HCEC 1CT (cell line): ENCODE data around the gene ALPK3.

Experiments used
- DNase-seq: peaks from one replicate; pipeline ENCODE4 v3.0.0-alpha.2; 2017

Gene ALPK3

GRCh38 chr15:84798436-84798946, 18.7 kb upstream of the ALPK3 start:
- no peak for DNase-seq

GRCh38 chr15:84799511-84800187, 17.5 kb upstream of the ALPK3 start:
- DNase-seq, result no peak

- no peak for DNase-seq
Measured at GRCh38 chr15:84800365-84800806, 16.8 kb upstream of the ALPK3 start.

GRCh38 chr15:84804005-84804900, 12.9 kb upstream of the ALPK3 start:
- DNase-seq, result no peak

GRCh38 chr15:84805221-84805620, 11.9 kb upstream of the ALPK3 start:
- no peak for DNase-seq

GRCh38 chr15:84807228-84807627, 9.9 kb upstream of the ALPK3 start:
- DNase-seq, result no peak

GRCh38 chr15:84810073-84810840, 6.9 kb upstream of the ALPK3 start:
- DNase-seq, result peak; percentile 2

- no peak for DNase-seq
Measured at GRCh38 chr15:84811151-84811550, 6.0 kb upstream of the ALPK3 start.

GRCh38 chr15:84811828-84812227, 5.3 kb upstream of the ALPK3 start:
- DNase-seq, result no peak

- DNase-seq, result no peak
Measured at GRCh38 chr15:84812842-84813241, 4.3 kb upstream of the ALPK3 start.

GRCh38 chr15:84813435-84813834, 3.7 kb upstream of the ALPK3 start:
- no peak for DNase-seq

GRCh38 chr15:84813931-84814330, 3.2 kb upstream of the ALPK3 start:
- no peak for DNase-seq

GRCh38 chr15:84814916-84815315, 2.2 kb upstream of the ALPK3 start:
- no peak for DNase-seq

GRCh38 chr15:84817466-84818081, 418 bp downstream of the ALPK3 start:
- no peak for DNase-seq

- peak; percentile 1 for DNase-seq
Measured at GRCh38 chr15:84818261-84819131, 1.3 kb downstream of the ALPK3 start.

- no peak for DNase-seq
Measured at GRCh38 chr15:84819291-84819768, 2.2 kb downstream of the ALPK3 start.

GRCh38 chr15:84819791-84820190, 2.6 kb downstream of the ALPK3 start:
- DNase-seq, result no peak

- DNase-seq, result no peak
Measured at GRCh38 chr15:84821501-84822021, 4.4 kb downstream of the ALPK3 start.

GRCh38 chr15:84822653-84823281, 5.6 kb downstream of the ALPK3 start:
- no peak for DNase-seq

GRCh38 chr15:84823282-84823878, 6.2 kb downstream of the ALPK3 start:
- DNase-seq, result no peak
